T-helper 1 cell treated with Interleukin-12 subunit alpha and Interleukin-12 subunit beta and Interleukin-4 antibody, amounts not matched to agents 30 ng/mL and 1 ng/mL, for 36 hours (primary cell): ENCODE data around the gene ARHGAP28. TPM values are rescaled to one million over a fixed set of nuclear protein-coding genes. Genes with fewer than 3 reads are reported as not detected.
"Not testable (repeated sequence)": the region's sequence is repeated elsewhere in the genome, so short reads cannot be mapped to it uniquely, and the experiment has no call there.

ENCODE experiments used
- intact Hi-C: fragments of 100-400 bp; cut with micrococcal nuclease; formaldehyde crosslinking; loops from one replicate; pipeline ENCODE4 v1.15.1; 2024
- total RNA-seq: library from RNA; stranded (reverse); gene quantifications from 2 replicates; pipeline ENCODE4 v1.2.3, GENCODE V29; 2022

The ARHGAP28 gene
- total RNA-seq, 1 donor from 2014 or later: not detected

DNA sequence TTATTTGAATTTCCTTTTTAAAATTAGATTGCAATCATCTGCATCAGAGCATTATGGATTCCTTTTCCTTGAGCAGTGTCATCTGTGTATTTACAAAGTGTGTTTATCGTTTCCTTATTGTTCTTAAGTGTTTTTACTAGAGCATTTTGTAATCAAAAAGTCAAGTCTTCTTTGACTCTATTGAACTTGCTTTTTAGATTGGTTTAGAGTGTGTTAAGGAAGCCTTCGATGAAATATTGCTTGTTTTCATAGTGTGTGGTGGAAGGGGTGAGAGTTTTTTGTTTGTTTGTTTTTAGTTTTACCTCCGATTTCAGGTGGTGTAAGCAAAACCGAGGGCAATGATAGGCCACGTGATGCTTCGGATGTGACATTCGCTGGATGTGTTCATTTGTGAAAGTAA, 45.7 kb downstream of the ARHGAP28 start:
- intact Hi-C loops: no loop called here

DNA sequence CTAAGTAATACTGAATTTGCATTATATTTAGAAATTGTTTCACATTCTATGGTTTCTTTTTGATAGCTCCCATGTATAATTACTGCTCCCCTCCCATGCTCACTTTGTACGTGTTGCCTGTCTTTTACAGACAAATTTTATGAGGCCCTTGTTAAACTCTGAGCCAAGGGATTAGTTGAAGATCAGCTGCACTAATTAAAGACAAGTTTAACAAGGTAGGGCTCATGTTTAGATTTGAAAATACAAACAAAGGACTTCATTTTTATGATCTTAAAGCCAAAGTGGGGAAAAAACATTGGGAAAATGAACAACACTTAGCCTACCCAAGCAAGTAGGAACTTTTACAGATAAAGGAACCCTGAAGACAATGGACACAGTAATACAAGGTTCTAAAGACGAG, 46.2 kb downstream of the ARHGAP28 start:
- intact Hi-C loops: no loop called here

DNA sequence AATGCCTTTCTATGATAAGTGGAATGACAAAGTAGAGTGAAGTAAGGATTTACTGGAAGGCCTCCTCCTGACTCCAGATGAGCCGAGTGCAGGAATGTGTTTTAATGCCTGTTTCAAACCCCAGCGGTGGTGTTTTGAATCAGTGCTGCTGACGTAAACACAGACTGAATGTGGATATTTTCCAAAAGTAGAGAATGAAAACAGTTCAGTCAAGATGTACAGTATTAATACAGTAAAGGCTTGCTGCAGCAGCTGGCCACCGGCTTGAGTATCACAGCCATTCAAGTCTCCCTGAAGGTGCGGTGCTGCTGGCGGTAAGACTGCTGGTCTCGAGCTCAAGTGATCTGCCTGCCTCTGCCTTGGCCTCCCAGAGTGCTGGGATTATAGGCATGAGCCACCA, 46.7 kb downstream of the ARHGAP28 start:
- intact Hi-C loops: no loop called here

DNA sequence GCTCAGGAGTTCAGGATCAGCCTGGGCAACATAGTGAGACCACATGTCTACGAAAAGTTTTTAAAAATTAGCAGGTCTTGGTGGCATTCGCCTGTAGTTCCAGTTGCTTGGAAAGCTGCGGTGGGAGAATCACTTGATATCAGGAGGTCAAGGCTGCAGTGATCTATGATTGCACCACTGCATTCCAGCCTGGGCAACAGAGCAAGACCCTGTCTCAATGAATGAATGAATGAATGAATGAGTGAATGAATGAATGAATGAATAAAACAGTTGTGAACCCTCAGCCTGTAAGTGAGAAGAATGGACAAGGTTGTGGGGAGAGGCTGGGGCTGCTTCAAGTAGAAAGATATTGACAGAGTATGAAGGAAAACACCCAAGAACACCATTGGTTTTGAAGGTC, 48.0 kb downstream of the ARHGAP28 start:
- intact Hi-C loops: no loop called here

DNA sequence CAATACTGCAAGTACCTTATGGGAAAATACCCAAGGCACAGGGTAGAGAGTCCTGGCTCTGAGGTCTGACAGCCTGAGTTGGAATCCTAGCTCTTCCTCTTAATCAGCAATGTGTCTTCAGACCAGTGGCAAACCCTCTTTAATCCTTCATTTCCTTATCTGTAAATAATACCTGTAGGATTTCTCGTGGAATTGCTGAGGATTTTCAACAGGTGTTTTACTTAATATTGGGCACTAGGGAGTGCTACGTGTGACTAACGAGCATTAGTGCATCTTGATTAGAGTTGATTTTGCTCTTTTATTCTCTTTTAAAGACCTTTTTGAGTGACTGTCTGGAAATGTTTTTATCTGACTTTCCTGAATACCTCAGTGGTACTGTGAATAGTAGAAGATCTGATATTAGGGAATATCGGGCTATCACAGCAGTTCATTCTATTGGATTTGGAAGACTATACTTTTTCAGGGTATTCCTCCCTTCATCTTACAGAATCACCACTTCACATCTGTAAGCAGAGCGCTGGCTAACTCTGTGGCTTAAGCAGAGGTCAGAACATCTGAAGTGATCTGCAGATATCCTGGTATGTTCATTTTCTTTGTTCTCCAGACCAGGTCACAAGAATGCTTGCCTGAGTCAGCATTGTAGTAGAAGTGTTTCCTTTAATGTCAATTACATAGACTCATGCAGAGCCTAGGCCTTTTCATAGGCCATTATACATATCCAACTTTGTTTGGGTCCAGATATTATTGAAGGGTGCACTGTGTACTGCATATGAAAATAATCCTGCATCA, 49.1 kb downstream of the ARHGAP28 start:
- intact Hi-C loops: no loop called here

DNA sequence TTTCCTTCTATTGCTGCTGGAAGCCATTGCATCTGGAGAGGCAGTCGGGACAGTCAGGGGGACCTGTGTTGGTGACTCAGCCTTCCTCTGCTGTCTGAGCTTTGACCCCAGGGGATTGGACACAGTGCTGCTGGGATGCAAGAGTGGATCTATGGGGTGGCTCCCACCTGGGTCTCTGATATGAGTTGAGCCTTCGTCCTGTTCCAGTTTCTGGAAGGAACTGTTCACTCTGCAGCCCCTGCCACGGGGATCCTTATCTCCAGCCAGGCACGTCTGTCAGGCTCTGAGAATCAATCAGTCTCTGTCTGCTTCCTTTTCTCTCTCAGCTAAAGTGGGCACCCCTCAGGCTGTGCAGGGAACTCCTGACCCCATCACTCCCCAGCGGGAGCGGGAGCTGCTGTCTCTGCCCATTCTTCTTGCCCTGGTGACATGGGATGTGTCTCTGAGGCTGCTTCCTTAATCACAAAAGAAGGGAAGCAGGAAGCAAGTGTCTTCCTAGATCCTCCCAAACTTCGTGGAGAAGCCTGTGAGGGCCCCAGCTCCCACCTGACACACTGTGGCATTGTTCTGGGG, 51.7 kb downstream of the ARHGAP28 start:
- intact Hi-C loops: no loop called here

DNA sequence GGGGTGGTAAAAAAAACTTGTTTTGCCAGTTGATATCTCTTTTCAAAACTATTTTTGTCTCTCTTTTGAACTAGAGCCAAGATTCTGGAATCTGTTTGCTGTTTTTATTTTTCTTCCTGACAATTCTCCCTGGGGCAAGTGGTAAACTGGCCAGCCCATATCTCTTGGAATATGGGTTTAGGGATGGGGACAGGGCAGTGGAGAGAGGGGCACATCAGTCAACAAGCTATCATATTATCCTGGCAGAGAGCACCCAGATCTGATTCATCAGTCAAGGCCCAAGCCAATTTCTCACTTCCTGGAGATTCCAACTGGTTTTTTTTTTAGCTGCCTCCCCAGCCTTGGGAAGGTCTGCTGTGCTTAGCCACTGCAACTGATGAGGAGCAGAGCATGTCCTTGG, 52.3 kb downstream of the ARHGAP28 start:
- intact Hi-C loops: no loop called here

DNA sequence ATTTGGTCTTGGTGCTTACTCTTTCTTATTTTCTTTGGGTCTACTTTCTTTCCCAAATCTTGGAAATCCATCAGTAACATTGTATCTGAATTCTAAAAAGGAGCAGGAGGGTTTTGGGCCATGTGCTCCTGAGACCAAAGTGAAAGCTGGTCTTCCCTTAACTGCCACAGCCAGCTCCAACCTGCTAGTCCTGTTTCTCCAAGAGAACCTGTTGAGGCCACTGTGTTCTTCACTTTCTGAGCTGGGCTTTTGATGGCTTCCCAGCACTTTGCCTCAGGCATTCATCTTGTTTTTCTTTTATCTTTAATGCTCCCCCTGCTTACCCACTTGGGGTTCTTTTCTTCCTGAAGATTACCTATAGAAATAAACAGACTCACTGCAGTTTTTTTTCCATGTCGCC, 53.3 kb downstream of the ARHGAP28 start:
- intact Hi-C loops: no loop called here

DNA sequence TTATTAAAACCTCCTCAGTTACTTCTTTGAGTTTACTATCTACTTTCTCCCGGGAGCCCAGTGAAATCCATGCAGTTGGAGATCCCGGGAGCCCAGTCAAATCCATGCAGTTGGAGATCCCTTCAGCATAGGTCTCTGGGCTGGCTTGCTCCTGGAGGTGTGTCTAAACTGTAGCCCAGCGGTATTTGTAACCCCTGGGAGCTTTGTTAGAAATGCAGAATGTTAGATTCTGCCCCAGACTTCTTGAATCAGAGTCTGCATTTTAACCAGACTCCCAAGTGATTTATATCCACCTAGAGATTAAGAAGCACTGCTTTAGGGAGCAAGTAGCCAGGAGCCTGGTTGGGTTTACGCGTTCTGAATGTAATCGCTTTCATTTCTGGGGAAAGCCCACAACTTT, 54.5 kb downstream of the ARHGAP28 start:
- intact Hi-C loops: no loop called here

DNA sequence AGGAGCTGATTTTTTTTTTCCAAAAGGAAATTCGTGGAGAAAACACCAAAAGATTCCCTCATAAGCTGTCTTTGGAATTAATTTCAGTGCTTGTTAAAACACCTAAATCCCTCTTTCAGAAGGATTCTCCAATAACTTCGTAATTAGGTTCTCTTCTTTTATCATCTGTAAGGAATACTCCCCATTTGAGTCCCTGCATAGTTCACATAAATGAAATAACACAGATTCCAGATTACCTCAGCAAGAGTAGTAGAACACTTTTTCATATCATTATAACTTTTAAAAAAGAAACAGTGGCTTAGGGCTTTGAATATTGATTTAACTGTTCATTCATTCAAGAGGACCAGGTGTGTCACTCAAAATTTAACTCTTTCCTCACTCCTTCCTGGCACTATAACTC, 55.5 kb downstream of the ARHGAP28 start:
- intact Hi-C loops: no loop called here

DNA sequence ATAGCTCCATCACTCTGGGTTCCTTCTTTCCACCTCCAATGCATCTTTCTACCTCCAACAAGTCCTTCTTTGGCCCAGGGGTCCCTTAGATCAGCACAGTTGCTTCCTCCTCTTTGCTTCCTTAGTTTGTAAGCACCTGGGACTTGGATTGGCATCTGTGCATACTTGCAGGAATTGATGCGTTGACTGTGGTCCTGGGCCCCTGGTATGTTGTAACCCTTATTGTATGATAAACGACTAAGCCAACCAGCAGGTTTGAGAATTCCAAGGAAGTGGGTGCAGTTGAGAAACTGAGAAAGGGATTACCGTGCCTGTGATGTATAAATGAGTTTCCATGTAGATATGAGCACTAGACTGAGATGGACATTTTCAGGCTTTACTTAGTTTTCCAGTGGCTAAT, 55.9 kb downstream of the ARHGAP28 start:
- intact Hi-C loops: no loop called here

DNA sequence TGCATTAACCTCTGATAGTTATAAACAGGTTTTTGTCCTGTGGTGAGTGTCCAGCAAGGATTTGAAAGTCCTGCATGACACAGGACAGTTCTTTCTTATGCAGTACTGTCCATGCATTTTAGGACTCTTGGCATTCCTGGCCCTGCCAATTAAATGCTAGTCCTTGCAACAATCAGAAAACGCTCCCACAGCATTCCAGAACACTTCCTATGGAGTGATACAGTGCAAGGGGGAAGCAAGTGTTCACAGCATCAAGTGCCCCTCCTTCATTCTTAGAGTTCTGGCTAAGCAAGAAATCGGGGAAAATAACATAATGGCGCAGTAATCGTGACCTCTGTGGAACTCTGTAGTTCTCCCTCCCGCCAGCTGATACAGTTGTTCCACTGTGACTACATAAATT, 62.9 kb downstream of the ARHGAP28 start:
- intact Hi-C loops: no loop called here

DNA sequence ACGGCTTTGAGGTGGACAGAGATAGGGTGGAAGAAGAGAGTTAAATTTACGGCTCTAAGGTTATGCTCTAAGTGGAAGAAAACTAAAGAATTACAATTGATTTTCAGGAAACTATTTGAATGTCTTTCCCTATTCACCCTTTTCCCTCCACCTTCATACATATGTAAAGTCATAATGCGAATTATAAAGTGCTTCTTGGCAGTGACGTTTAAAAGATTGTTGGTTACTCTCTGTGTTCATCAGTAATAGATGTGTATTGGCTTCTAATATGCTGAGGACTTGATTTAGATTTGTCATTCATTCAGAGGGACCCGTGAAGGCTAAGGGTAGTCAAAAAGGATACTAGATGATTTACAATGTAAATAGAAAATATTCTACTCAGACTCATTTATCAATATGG, 63.9 kb downstream of the ARHGAP28 start:
- intact Hi-C loops: no loop called here

DNA sequence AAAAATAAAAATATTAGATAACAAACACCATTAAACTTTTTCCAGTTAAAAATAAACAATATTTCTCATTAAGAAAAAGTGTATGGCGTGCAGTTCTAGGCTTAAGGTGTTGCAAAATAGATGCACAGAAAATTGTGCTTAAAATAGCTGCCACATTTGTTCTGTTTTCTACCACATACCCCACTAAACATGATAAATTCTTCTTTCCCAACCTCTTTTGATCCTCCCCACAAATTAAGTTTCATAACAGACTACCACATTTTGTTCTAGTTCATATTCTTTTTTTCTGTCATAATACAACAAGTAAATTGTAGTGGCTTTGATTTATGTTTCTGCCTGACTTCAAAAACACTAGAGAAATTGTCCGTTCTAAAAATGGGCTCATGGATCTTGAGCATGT, 64.5 kb downstream of the ARHGAP28 start:
- intact Hi-C loops: no loop called here

DNA sequence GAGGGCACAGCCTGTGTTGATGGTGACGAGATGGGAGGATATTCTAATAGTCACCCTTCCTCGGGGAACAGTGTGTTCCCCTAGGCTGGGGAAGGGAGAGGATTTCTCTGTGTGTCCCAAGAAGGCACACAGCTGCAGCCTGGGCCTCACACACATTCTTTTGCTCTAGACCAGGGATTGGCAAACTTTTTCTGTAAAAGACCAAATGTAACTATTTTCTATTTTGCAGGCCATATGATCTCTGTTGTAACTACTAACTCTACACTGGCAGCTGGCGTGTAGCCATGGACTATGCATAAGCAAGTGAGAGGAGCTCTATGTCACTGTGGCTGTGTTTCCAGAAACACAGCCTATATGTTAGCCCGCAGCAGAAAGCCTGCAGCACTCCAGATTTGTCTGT, 65.8 kb downstream of the ARHGAP28 start:
- intact Hi-C loops: no loop called here

DNA sequence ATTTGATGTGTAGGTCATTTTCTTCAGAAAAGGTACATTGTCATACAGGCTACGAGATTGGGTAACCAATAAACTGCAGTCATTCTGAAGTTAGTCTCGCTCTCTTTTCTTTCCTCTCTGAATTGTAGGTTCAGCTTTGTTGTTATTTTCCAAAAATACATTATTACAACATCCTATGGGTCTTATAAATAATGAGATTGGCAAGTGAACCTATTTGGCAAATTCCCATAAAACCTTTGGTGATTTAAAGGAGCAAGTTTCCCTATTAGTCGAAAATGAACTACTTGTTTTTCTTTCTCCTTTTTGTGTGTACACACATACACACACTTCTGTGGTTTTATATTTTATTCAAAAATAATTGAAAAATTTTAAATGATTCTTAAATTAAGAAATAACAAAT, 67.0 kb downstream of the ARHGAP28 start:
- intact Hi-C loops: no loop called here

DNA sequence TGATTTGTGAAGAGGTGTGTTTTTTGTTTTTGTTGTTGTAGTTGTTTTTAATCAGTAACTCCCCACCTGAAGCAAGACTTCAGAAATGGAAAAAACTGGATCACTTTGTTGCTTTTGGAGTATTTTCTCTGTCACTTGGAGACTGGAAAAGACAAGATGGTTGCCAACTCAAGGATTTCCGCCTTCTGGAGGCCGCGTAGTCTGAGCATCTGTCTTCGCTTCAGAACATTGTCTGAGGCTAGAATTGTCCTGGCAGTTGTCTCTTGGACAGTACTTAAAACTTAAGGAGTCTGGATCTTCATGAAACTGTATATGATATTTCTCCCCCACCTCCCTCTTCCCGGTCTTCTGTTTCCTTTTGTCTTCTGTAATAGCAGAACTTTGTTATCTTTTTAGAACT, 67.7 kb downstream of the ARHGAP28 start:
- intact Hi-C loops: no loop called here

DNA sequence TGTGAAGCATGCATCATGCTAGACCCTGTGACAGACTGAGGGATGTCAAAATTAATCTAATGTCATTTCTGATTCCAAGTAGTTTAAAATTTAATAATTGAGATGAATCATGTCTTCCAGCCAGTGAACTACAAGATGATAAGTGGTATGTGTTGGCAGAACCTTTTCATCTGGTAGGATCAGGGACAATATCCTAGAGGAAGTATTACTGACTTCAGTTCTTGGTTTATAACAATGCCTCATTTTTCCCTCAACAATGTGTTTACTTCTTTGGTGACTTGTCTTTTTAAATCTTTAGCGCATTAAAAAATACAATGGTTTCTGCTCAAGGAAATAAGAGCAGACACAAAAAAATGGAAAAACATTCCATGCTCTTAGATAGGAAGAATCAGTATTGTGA, 69.4 kb downstream of the ARHGAP28 start:
- intact Hi-C loops: no loop called here

DNA sequence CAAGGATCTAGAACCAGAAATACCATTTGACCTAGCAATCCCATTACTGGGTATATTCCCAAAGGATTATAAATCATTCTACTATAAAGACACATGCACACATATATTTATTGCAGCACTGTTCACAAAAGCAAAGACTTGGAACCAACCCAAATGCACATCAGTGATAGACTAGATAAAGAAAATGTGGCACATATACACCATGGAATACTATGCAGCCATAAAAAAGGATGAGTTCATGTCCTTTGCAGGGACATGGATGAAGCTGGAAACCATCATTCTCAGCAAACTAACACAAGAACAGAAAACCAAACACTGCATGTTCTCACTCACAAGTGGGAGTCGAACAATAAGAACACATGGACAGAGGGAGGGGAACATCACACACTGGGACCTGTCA, 70.8 kb downstream of the ARHGAP28 start:
- intact Hi-C loops: not testable (repeated sequence)

DNA sequence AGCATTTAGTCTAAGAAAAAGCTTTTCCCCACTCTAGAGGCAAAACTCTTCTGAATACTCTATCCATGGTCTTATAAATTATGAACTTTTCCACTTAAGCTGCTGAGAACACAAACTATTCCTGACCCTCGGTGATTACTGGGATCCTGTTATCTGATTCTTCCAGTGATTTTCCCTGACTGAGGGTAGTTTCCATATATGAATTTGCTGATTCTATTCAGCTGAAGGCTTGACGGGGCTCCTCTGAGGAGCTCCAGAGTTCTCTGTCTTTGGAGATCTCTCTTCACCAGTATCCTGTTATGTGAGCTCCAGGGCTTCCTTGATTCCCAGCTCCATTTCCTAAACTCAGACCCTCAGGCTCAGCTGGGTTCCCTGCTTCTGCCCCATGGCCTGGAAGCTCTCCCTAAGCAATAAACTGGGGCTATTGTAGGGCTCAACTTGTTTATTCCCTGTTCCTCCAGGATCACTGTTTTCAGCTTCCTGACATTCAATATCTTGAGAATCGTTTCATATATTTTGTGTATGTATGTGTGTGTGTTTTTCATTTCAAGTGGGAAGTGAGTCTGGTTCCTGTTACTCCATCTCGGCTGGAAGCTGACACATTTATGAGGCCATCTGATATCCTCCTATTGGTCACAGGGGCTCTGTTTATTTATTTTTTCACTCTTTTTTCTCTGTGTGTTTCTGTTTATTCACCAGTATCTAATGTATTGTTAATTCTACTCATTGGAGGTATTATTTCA, 78.2 kb downstream of the ARHGAP28 start:
- intact Hi-C loops: no loop called here

DNA sequence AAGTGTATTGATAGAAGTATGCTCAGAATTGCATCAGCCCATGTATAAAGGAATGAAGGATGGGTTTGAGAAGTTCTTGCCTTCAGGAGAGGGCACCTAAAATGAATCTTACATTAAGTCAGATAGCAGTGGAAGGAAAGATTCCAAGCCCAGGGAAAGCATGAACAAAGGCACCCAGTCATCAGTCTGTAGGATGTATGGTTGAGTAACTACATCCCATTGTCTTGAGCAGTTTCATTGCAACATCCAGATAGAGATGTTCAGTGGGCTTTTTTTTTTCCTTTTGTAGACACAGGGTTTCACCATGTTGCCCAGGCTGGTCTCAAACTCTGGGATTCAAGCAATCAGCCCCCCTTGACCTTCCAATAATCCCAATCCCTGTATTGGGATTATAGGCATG, 80.7 kb downstream of the ARHGAP28 start:
- intact Hi-C loops: no loop called here

DNA sequence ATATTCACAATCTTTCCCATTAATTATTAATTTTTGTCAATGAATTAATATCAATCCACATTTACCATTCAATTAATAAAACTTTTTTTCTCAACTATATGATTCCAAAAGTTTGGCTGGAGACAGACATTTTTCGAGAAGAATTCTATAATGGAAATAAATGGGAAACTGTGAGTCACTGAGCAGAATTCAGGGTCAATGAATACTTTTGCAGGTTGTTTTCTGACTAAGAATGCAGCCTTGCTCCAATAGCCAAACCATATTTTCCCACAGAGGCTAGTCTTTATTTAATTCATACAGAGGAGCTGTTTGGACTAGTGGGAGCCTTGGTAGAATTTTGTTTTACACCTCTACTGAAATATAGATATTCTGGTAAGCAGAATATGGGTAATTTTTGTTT, 82.3 kb downstream of the ARHGAP28 start:
- intact Hi-C loops: no loop called here
